NCI-H1930 (cell line): ENCODE results near the gene ADPRM.

ENCODE experiments used
- DNase-seq, 2 experiments: peaks; one replicate each; lab custom pipeline; 2025; lab: John Stamatoyannopoulos, UW

The ADPRM gene

DNA sequence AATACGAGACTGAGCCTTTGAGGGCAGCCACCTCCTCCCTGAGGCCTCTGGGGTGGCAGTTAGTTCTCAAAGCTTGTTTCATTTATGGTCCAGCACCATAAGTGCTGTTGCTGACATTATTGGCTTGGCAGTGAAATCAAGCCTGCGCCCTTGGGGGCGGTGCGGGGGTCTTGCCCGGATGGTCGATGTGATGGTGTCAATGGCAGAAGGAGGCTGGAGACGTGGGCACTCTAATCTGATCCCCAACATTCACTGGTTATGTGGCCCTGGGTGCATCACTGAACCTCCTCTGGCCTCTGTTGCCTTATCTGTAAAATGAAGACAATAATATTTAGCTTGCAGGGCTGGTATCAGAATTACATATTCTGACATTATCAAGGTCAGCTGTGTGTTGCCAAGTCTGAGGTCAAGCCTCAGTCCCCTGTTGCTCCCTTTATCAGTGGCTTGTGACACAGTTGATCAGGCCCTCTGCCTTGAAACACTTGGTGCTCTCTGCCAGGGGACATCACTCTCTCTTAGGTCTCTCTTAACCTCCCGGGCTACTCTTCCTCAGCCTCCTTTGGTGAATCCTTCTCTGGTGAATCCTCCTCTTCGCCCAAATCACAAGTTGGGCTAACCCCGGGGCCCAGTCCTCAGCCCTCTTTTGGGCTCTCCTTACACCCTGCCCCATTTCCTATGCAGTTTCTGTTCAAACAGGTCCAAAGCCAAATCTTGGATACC is 44.2 kb downstream of the ADPRM start:
- no peak for DNase-seq

DNA sequence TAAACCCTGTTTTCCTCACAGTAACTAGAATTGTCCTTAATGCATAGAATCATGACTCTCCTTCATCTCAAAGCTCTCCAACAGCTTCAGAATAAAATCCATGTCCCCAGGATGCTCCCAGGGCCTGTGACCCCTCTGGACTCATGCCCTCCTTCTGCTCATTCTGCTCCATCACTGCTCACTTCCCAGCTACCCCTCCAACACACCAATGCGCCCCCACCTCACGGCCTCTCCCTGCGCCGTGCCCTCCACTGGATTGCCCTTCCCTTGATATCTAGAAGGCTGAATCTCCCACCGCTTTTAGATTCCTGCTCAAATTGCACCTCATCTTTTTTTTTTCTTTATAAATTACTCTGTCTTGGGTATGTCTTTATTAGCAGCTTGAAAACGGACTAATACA is 45.0 kb downstream of the ADPRM start:
- DNase-seq = no peak

DNA sequence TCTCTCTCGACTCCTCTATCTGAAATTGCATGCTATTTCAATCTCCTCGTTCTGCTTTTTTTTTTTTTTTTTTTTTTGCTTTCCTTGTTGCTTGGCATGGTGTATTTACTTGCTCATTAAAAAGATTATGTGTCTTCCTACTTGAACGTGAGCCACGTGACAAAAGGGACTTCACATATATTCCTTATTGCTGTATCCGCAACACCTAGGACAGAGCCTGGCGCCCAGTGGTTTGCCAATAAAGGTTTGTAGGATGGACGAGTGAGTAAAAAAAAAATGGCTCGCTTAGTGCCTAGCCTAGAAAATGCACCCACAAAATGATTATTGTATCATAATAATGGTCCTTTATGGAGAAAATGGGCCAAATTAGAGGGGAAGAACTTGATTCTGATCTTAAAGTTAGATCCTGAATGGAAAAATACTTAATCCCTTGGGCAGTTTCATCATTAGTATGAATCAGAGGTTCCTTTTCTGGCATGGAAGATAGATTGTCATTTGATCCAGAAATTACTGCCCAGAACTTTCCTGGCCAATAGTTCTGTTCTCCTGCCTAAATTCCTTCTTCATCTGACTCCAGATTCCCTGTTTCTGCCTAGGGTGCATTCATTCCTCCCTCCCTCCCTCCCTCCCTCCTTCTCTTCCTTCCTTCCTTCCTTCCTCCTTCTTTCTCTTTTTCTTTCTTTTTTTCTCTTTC is 46.1 kb downstream of the ADPRM start:
- no peak for DNase-seq

DNA sequence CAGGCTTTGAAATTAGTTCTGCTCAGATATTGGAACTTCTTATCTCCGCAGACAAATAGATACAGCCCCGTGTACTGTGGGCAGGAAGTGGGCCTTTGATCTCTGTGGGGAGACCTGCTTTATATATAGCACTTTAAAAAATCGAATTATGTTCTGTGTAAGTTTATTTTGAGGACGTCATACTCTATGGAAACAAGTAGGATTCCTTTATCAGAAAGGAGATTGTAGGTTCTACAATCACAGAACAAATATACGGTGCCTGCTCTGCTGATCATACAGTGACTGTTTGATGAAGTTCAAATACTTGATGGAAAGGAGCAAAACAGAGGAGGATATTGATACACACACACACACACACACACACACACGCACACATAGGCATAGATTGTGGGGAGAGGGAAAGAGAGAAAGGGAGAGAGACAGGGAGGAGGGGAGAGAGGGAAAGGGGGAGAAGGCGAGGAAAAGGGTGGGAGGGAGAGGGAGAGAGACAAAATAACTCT is 47.2 kb downstream of the ADPRM start:
- DNase-seq = no peak

- no peak for DNase-seq
Observed at GRCh38 chr17:10745231-10745630, 47.8 kb downstream of the ADPRM start.

DNA sequence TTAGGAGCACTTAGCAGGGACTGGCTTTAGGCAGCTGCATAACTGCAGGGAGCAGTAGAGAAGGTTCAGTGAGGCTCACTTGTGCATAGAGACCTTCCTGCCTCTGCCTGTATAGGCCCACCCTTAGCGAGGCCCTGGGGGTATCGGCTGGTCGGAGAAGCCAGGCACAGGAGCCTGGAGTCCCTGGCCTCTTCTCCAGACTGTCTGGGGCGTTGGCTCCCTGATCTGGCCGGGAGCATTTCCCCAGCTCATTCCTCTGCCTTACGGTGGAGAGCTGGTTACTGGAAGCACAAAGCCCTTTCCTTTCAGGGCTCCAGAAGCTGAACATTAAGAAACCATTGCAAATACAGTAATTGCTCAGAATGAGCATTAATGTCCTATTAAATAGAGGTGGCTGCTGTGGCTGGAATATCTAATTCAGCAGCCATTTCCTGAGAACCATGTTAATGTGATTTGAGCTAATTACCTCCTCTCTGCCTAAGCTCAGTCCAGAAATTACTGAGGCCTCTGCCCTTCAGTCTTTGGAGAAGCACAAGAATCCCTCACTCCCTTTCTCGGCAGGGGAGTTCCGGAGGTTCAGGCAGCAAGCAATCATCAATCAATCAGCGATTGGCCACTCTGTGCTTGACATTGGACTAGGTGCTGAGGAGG is 51.3 kb downstream of the ADPRM start:
- no peak for DNase-seq

- DNase-seq = no peak
Observed at GRCh38 chr17:10750210-10750609, 52.8 kb downstream of the ADPRM start.

- peak; percentile 13 to 26 for DNase-seq
Observed at GRCh38 chr17:10751563-10751962, 54.2 kb downstream of the ADPRM start.

GRCh38 chr17:10752696-10753095 is 55.3 kb downstream of the ADPRM start:
- DNase-seq = no peak

DNA sequence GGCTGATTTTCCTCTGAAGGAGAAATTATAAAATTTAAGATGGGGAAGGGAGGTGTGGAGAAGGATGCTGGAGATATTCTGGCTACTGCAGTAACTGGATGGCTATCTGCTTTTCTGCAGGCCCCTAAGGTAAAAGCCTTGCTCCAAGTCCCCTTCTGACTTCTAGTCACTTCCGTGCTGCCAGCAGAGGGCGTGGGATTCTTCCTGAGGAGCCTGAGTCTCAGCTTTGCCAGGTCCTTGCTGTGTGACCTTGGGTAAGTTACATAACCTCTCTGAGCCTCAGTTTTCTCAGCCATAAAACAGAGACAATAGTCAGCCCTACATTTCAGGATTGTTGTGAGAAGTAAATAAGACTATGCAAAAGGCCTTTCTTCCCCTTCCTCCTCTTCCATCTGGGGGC is 56.7 kb downstream of the ADPRM start:
- DNase-seq = no peak

- no peak for DNase-seq
Observed at GRCh38 chr17:10754861-10755591, 57.6 kb downstream of the ADPRM start.

- DNase-seq = no peak
Observed at GRCh38 chr17:10755592-10756127, 58.3 kb downstream of the ADPRM start.

DNA sequence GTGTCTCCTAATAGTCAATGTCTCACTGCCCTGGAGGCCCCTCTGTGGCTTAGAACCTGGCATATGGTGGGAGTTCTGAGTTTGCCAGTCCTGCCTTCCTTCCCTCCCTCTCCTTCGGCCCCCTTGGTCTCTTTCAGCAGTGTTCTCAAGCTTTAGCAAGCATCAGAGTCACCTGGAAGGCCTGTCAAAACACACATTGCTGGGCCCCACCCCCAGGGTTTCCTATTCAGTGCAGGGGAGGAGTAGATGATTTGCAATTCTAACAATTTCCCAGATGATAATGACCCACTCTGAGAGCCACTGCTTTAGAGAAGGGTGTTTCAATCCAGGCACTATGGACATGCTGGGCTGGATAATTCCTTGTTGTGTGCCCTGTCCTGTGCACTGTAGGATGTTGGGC is 58.8 kb downstream of the ADPRM start:
- no peak for DNase-seq

GRCh38 chr17:10756619-10757018 is 59.2 kb downstream of the ADPRM start:
- DNase-seq = no peak

GRCh38 chr17:10757067-10757466 is 59.7 kb downstream of the ADPRM start:
- no peak for DNase-seq

GRCh38 chr17:10757647-10758046 is 60.3 kb downstream of the ADPRM start:
- DNase-seq = no peak

- DNase-seq = no peak
Observed at GRCh38 chr17:10758062-10758461, 60.7 kb downstream of the ADPRM start.
